GM21447 (cell line): ENCODE data around the gene C4orf50.

Experiments used
- ATAC-seq: cut with Tn5 transposase; IDR thresholded peaks from one replicate; pipeline ENCODE4 v1.9.1; 2021; ENCODE audit not compliant: unreplicated experiment

The C4orf50 gene

GRCh38 chr4:5973033-5973432 lies 45.2 kb downstream of the C4orf50 start:
- no peak for ATAC-seq

- ATAC-seq = no peak
These were observed 45.7 kb downstream of the C4orf50 start for GRCh38 chr4:5972571-5972970.

GRCh38 chr4:5971078-5971450 lies 47.2 kb downstream of the C4orf50 start:
- ATAC-seq = no peak

GRCh38 chr4:5970381-5971077 lies 47.7 kb downstream of the C4orf50 start:
- ATAC-seq = no peak

- no peak for ATAC-seq
These were observed 48.5 kb downstream of the C4orf50 start for GRCh38 chr4:5969777-5970176.

- no peak for ATAC-seq
These were observed 48.9 kb downstream of the C4orf50 start for GRCh38 chr4:5969336-5969735.

GRCh38 chr4:5968246-5968645 lies 50.0 kb downstream of the C4orf50 start:
- no peak for ATAC-seq

- ATAC-seq = no peak
These were observed 50.4 kb downstream of the C4orf50 start for GRCh38 chr4:5967783-5968182.

GRCh38 chr4:5965225-5965624 lies 53.0 kb downstream of the C4orf50 start:
- no peak for ATAC-seq

- ATAC-seq = no peak
These were observed 54.2 kb downstream of the C4orf50 start for GRCh38 chr4:5964030-5964429.

- ATAC-seq = no peak
These were observed 54.6 kb downstream of the C4orf50 start for GRCh38 chr4:5963611-5964010.

- no peak for ATAC-seq
These were observed 55.8 kb downstream of the C4orf50 start for GRCh38 chr4:5962416-5962815.

GRCh38 chr4:5960252-5960880 lies 57.9 kb downstream of the C4orf50 start:
- ATAC-seq = no peak

GRCh38 chr4:5959211-5959982 lies 58.8 kb downstream of the C4orf50 start:
- no peak for ATAC-seq

- no peak for ATAC-seq
These were observed 60.0 kb downstream of the C4orf50 start for GRCh38 chr4:5958199-5958735.

- ATAC-seq = no peak
These were observed 61.2 kb downstream of the C4orf50 start for GRCh38 chr4:5957076-5957475.

GRCh38 chr4:5956285-5957021 lies 61.8 kb downstream of the C4orf50 start:
- ATAC-seq = no peak

- no peak for ATAC-seq
These were observed 62.4 kb downstream of the C4orf50 start for GRCh38 chr4:5955856-5956255.

- ATAC-seq = no peak
These were observed 62.9 kb downstream of the C4orf50 start for GRCh38 chr4:5955201-5955821.

- no peak for ATAC-seq
These were observed 64.0 kb downstream of the C4orf50 start for GRCh38 chr4:5954056-5954760.
